ENCODE data around the gene PLD5.

- TF ChIP-seq CTCF (IDR thresholded peaks at IDR 0.05; ENCODE audit: low read length) (no peak), EZH2 (IDR thresholded peaks at IDR 0.05; ENCODE audit: borderline replicate concordance, low read length) (no peak)
Observed at GRCh38 chr1:242140836-242141235, 383.7 kb downstream of the PLD5 start.

Measured in OCI-LY1 (cell line).